K562 (cell line): ENCODE results near the gene PLEKHA8. TPM values are rescaled to one million over a fixed set of nuclear protein-coding genes. Genes with fewer than 3 reads are reported as not detected.
A peak's percentile ranks its signal among the peaks of the same experiment; 100 is the strongest.
"Not testable (repeated sequence)": the region's sequence is repeated elsewhere in the genome, so short reads cannot be mapped to it uniquely, and the experiment has no call there.

Experiments
- CTCF ChIP-seq, 3 experiments: IDR thresholded peaks in 2 of 3; conservative IDR thresholded peaks in 1 of 3; 2 replicates each; pipeline ENCODE4 v1.5.1; 2011 to 2012; ENCODE audit warnings: low read length in 3 of 3, mild to moderate bottlenecking in 3 of 3, control low read depth in 2 of 3, improper control_type of control experiment in 1 of 3, inconsistent platforms in 1 of 3, low read depth in 1 of 3, mixed read lengths in 1 of 3, moderate library complexity in 1 of 3; ENCODE audit not compliant: insufficient read depth in 2 of 3
- REST ChIP-seq, 2 experiments: fragments of 450-650 bp; formaldehyde crosslinking in 1 of 2; IDR thresholded peaks; 2 replicates each; pipeline versions ENCODE4 v1.4.0 to v1.6.1; 2014 to 2020; ENCODE audit warnings: mild to moderate bottlenecking in 2 of 2, borderline replicate concordance in 1 of 2, low read depth in 1 of 2
- SMC3 ChIP-seq: conservative IDR thresholded peaks from 2 replicates; pipeline ENCODE4 v1.6.1; 2011; ENCODE audit warnings: low read depth, low read length, improper control_type of control experiment; ENCODE audit not compliant: insufficient read depth
- polyA plus RNA-seq, 8 experiments: library from polyadenylated mRNA; depleted of rRNA in 4 of 8; stranded (reverse) in 5 of 8; unstranded in 3 of 8; fragments of >200 nt; fragmentation: Nextera tagmentation in 2 of 8; fragmentation: Illumina TruSeq in 1 of 8; extraction: Ambion mirVana in 2 of 8; extraction: Trizol in 1 of 8; gene quantifications; 2 replicates each; pipeline versions ENCODE4 v1.2.1 to v1.2.3, GENCODE V29; 2011 to 2014; ENCODE audit warnings: inconsistent platforms in 1 of 8, missing spikeins in 1 of 8
- total RNA-seq, 7 experiments: library from RNA; depleted of rRNA in 6 of 7; stranded (reverse); fragments of >200 nt in 6 of 7; fragmentation: Illumina TruSeq in 2 of 7; extraction: Trizol in 2 of 7; gene quantifications; 2 replicates each; pipeline versions ENCODE4 v1.2.1 to v1.2.3, GENCODE V29; 2011 to 2021; ENCODE audit warnings: low replicate concordance in 1 of 7
- TF ChIP-seq, protein P1 (sequence below): fragments of 450-650 bp; formaldehyde crosslinking; IDR thresholded peaks from 2 replicates; pipeline ENCODE4 v1.4.0; 2020; ENCODE audit warnings: mild to moderate bottlenecking, moderate library complexity

Gene PLEKHA8
- total and polyA plus RNA-seq, 9 of the 15 experiments (the other 6 are each of a cell fraction or from before 2014, with no cell fraction given), result 3.2 to 16.3 (median 11.8) TPM

GRCh38 chr7:30061786-30062185 is 33.6 kb downstream of the PLEKHA8 start (continued):
- TF ChIP-seq CTCF (IDR thresholded peaks at IDR 0.05 in 2 of 3, conservative IDR thresholded peaks at IDR 0.05 in 1 of 3; ENCODE audit: insufficient read depth in 2 of 3, low read depth in 1 of 3, low read length in 3 of 3), result peak; percentile 43 to 57 (median 52); a peak in 4 of 6 replicates
- TF ChIP-seq SMC3, result peak; percentile 39; the same call in 1 of the 2 replicates
- peak; percentile 56; the same call in 1 of the 2 replicates for TF ChIP-seq REST (IDR thresholded peaks at IDR 0.05; ENCODE audit: borderline replicate concordance)
- not testable (repeated sequence) for TF ChIP-seq REST (CRISPR knock-in tag; IDR thresholded peaks at IDR 0.05; ENCODE audit: low read depth)
- TF ChIP-seq, protein P1, sequence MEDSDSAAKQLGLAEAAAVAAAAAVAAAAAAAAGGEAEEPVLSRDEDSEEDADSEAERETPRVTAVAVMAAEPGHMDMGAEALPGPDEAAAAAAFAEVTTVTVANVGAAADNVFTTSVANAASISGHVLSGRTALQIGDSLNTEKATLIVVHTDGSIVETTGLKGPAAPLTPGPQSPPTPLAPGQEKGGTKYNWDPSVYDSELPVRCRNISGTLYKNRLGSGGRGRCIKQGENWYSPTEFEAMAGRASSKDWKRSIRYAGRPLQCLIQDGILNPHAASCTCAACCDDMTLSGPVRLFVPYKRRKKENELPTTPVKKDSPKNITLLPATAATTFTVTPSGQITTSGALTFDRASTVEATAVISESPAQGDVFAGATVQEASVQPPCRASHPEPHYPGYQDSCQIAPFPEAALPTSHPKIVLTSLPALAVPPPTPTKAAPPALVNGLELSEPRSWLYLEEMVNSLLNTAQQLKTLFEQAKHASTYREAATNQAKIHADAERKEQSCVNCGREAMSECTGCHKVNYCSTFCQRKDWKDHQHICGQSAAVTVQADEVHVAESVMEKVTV (CRISPR knock-in tag), result peak; percentile 46; the same call in 1 of the 2 replicates
